NCI-H146 (cell line): Measurements from ENCODE around the gene USP36.
"Not testable (repeated sequence)": the region's sequence is repeated elsewhere in the genome, so short reads cannot be mapped to it uniquely, and the experiment has no call there.

Experiments
- DNase-seq: peaks from one replicate; lab custom pipeline; 2025; lab: John Stamatoyannopoulos, UW

Gene USP36

DNA sequence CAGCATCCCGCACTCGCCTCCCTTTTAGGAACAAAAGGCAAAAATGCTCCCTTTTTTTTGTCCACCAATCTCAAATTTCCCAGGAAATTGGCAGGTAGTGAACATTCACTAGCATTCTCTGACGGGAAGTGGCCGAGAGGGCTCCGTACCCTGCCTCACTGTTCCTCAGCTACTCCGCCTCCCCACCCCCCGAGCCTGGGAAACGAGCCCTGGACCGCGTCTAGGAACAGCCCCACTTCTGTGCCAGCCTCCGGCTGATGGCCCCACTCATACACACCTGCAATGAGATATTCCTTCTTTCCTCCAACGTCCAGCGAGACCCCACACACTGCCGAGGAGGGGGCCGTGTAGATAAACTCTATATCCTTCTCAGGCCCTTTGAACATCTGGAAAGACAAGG, 30.0 kb upstream of the USP36 start:
- no peak for DNase-seq

DNA sequence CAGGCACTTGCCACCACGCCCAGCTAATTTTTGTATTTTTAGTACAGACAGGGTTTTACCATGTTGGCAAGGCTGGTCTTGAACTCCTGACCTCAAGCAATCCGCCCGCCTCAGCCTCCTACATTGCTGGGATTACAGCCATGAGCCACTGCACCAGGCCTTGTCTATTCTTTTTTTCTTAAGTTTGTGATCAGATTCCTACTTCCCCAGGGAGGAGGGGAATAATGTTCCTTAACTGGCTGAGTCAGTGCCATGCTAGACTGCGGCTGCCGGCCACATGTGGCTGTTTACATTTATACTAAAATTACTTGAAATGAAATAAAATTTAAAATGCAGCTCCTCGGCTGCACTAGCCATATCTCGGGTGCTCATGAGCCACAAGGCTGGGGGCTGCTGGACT, 27.8 kb upstream of the USP36 start:
- DNase-seq, result no peak

DNA sequence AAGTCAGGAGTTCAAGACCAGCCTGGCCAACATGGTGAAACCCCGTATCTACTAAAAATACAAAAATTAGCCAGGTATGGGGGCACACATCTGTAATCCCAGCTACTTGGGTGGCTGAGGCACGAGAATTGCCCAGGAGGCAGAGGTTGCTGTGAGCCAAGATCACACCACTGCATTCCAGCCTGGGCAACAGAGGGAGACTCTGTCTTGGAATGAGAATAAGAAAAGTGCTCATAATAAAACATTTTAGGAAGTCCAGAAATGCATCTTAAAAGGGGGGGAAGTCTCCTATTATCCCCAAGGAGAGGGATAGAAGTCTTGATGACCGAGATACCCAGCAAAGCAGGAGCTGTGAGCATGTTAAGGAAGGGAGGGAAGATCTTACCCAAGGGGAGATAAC, 26.4 kb upstream of the USP36 start:
- DNase-seq, result not testable (repeated sequence)

DNA sequence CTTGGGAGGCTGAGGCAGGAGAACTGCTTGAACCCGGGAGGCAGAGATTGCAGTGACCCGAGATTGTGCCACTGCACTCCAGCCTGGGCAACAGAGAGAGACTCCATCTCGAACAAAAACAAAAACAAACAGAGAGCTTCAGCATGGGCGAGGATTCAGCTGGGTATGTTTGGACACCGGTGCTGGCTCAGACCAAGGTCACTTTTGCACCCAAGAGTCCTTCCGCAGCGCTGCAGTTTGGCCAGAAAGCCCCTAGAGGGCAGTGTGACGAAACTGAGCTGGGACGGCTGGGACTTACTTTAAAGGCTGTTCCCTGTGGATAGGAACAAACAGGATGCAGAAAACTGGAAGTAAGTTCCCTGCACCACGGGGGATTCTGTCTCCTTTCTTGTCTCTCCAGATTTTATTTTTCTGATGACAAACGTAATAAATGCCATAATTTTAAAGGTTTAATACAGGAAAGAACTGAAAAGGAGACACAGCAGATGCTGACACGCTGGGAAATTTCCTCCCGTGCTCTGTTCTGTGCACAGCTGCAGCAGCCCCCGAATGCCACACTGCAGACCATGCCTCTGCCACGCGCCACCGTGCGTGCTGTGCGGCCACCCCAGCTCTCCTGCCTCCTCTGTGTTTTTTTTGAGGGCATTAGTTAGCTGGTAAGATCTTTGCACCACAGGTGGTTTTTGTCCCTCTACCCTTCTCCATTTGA, 25.2 kb upstream of the USP36 start:
- DNase-seq, result peak; percentile 62

DNA sequence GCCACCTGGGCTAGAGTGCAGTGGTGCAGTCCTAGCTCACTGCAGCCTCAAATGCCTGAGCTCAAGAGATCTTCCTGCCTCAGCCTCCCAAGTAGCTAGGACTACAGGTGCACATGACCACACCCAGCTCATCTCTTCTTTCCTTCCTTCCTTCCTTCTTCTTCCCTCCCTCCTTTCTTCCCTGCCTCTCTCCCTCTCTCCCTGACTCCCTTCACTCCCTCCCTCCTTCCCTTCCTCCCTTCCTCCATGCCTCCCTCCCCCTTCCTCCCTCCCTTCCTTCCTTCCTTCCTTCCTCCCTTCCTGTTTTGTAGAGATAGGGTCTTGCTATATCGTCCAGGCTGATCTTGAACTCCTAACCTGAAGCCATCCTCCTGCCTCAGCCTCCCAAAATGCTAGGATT, 23.5 kb upstream of the USP36 start:
- no peak for DNase-seq

DNA sequence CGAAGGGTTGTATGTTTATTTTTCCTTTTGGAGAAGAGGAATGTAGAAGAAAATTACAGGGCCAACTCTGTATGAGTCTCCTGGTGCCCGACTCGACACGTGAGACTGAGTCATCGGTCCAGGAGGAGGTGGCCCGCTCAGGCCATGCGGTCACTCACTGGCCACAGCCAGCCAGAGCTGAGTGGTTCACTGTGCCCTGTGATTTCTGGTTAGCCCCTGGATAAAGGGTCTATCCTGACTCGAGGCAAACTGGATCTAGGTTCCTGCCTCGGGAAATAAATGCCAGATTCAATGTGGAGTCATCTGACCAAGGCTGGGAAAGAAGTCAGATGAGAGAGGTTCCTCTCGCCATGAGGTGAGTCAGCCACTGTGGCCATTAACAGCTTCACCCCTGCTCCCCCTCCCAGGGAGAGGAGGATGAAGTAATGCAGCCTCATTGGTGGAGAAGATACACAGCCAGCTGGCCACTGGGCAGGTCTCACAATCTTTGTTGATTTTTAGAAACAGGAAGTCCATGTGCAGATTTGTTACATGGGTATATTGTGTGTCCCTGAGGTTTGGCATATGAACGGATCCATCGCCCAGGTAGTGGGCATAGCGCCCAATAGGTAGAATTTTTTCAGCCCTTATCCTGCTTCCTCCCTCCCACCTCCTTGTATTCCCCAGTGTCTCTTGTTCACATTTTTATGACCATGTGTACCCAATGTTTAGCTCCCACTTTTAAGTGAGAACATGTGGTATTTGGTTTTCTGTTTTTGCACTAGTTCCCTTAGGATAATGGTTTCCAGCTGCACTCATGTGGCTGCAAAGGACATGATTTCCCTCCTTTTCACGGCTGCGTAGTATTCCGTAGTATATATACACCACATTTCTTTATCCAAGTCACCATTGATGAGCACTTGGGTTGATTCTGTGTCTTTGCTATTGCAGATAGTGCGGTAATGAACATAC, 21.7 kb upstream of the USP36 start:
- DNase-seq, result no peak

DNA sequence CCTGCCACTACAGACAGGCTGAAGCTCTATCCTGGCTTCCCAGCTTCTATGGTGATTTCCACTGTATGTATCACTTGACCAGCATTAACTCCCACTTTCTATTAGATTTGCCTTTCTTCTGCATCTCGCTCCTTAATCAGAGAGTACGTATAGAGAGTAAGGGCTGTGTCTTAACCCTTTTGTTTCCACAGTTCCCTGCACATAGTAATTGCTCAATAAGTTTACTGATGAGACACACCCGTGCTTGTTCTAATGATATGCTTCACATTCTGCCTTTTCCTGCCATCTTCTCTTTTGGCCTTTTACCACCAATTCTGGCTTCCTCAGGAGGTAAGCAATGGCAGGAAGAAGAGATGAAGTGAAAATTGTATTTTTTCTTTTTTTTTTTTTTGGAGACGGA, 20.6 kb upstream of the USP36 start:
- DNase-seq, result no peak

DNA sequence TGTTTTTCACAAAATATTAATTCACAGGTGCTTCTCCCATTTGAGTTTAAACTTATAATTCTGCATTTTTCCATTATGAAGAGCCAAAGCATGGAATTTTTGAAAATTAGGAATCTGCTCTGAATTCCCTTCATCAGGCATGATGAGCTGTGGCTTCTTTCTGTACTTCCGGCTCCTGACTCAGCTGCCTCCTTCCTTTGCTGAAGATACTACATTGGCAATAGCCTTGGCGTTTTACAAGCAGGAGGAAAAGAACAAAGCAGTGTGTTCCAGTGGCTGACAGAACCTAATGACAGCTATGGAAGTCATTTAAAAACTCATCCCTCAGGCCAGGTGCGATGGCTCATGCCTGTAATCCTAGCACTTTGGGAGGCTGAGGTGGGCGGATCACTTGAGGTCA, 18.4 kb upstream of the USP36 start:
- no peak for DNase-seq

DNA sequence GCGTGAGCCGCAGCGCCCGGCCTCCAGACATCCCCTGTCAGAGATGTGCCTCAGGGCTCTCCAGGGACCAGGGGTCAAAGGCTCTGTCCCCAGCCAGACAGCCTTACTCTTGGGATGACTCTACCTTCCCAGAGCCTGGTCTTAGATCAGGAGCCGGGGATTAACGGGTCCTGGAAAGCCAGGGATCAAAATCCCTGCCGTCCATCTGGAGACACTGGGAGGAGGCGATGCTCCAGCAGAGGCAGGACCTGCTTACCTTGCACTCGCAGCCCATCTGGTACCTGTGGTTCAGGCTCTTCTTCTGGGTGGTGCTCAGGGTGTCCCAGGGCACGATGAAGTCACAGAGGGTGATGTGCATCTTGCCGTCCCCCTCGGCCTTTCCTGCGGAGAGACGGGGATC, 16.7 kb upstream of the USP36 start:
- no peak for DNase-seq

DNA sequence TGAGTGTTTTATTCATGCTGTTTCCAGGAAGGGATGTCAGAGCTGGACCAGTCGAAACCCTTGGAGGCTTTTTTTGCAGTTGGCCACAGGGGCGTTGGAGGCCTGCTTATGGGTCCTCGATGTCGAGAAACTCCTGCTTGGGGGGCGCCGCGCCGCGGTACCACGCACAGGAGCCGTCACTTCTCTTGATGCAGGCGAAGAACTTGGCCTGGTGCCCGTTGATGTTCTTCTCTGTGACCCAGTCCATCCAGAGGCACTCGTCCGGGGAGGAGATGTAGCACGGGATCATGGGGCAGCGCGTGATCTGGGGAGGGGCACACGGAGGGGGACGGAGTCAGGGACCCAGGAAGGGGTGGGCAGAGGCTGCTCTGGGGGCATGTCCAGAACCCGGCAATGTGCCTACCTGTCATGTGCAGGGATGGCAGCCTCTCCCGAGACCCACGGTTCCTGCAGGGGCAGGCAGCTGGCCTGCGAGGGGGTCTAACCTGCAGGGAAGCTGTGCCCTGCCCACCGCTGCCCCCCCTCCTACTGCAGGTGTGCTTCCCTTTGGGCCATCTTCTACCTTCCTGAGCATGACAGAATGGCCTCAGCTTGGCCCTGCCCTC, 15.0 kb upstream of the USP36 start:
- DNase-seq, result no peak

DNA sequence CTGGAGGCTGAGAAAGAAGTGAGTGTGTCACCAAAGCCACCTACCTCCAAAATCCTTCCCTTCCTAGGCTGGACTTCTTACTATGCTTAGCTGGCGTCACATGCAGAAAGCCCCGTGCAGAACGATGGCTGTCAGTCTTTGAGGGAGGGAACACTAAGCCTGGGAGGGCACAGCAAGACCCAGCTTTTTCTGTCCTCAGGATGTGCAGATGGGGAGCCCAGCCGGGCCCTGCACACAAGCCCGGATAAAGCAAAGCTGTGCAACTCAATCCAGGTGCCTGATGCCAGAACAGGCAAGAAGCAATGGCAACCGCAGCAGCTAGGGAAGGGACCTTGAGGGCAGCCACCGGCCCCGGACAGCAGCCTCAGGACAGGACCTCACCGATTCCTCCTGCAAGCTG, 13.9 kb upstream of the USP36 start:
- DNase-seq, result no peak

DNA sequence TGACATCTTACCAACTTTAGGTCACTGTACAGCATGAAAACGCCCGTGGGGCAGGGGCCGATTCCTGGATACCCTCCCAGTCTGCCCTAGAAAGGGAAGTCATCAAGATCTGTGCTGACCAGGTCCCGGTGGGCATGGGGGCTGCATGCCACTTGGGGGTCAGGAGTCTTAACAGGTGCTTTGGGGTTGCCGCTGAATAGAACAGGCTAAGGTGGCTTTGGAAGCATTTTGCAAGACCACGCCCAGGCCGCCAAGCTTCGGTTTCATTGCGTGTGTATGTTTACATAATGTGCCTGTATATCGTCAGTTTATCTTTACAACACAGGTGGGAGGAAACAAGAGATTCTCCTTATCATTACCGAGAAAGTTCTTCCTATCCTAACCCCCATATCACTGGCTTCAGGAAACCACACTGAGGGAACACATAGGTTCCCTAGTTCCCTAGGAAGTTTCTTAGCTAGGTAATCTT, 13.3 kb upstream of the USP36 start:
- DNase-seq, result no peak

DNA sequence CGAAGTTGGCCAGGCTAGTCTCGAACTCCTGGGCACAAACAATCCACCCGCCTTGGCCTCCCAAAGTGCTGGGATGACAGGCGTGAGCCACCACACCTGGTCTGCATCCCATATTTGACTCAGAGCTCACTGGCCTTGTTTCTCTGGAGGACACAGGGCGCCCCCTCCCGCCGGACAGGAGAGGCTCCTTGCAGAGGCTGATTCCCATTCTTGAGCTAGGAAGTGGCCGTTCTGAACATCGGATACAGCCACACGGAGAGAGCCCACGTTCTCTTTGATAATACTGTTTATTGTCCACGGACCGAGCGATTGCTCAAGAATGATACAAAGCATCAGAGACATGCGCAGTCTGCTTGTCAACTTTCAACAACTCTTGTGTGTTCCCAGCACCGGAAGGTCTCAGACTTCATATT, 12.1 kb upstream of the USP36 start:
- no peak for DNase-seq

DNA sequence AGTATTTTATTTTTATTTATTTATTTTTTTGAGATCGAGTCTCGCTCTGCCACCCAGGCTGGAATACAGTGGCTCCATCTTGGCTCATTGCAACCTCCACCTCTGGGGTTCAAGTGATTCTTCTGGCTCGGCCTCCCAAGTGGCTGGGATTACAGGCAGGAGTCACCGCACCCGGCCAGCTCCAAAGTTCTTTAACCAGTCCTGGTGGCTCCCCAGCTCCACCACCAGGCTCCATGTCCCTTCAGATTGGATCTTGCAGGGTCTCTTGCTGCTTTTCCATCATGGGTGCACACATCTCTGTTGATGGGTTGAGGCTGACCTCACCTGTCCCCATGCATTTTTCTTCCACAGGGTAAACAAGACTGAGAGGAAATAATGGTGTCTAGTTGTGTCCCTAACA, 8.4 kb upstream of the USP36 start:
- DNase-seq, result no peak

DNA sequence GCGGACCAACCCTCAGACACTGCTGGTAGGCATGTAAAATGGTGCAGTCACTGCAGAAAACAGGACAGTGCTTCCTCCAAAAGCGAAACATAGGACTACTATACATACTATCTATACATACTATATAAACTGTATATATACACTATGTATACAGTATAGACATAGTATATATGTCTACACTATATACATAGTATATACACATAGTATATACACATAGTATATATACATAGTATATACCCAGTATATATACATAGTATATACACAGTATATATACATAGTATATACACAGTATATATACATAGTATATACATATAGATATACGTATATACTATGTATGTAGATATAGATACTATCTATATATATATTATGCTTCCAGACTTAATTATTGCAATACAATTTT, 6.4 kb upstream of the USP36 start:
- no peak for DNase-seq

DNA sequence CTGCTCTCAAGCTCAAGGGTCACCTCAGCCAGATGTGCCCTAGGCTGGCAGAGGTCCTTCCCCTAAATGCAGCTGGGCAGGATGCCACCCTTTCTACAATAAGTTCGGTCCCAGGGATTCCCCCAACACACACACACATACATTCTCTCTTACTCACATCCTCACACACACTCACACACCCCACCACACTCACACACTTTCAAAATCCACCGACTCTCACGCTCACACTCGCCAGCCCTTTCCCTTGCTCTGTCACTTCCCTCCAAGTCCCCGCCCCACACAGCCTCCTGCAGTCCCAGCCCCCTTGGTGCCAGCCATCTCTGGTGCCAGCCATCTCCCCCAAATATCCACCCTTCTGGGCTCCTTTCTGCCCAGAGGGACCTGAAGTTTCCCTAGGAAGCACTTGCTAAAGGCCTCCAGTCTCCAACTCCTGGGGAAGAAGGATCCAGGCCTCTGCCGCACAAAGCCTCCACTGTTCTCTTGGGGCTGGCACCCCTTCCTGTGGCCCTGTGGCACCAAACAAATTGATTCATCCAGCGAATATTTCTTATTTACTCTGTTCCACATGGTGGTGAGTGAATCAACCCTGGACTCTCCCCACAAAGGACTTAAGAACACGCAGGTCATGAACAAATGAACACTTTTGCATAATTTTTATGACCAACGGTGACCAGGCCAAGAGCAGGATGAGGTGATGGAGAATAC, 3.8 kb upstream of the USP36 start:
- no peak for DNase-seq

DNA sequence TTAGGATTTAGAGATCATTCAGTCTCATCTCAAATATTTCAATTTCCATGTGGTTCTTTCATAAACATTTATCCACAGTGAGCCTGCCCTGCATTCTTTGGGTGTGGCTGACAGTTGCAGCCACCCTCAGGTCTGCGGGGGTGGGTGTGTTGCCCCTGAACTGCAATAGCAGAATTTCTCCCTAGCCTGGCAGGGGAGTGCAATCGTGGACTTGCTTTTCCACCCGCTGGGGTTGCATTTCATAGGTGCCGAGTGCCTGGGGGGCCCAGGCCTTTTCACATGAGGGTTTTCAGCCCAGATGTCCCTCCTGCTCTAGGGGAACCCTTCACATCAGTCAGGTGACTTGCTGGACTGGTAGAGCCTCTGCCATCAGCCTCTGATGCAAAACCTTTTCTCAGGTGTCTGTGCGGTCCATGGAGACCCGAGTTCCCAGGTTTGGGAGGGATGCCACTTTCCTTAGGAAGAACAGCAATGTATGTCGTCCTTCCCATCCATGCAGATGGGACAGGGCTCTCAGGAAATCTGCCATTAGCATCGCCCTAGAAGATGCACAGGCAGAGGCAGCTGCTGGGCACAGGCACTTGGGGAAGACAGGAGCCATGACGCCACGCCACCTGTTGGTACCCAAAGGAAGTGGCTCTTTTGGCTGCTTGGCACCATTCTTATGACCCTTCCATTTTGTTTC, 2.4 kb upstream of the USP36 start:
- peak; percentile 67 for DNase-seq

DNA sequence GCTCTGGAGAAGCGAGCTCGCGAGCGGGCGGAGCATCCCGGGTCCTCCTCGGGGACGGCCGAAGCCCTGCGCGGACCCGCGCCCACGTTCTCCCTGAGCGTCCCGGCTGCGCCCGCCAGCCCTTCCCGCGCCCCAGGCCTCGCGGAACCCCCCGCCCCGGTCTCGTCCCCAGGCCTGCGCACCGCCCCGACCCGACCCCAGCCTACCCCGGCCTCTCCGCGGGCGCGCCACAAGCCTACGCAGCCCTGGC, 159 bp downstream of the USP36 start:
- DNase-seq, result no peak

DNA sequence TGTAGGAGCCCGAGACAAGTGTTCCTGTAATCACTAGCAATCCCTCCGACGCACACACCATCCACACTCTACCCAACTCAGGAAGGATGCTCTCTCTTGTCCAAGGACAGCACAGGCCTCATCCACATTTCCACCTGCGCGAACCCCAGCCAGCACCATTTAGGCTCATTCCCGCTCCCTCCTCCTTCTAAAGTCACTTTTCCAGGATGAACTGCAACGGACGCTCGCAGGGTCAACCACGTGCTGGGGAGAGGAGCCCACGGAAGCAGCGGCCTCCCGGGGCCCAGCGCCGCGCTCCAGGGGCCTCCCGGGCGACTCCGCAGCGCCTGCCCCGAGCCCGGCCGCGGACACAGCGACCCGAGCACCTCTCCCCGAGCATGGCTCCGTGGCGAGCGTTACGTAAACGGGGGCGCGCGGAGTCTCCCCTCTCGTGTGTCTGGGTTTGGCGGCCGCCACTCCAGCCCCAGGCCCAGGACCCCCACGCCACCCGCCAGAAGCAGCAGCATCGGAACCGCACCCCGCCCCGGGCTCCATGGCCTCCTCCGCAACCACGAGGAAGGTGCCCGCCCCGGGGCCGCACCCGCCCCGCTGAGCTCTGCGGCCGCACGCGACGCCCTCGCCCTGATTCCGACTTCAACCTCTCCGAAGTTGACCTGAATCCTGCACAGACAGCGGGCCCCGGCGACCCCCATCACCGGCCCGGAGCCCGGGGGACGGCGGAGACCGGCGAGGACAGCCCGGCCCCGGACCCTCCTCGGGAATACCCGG, 668 bp downstream of the USP36 start:
- DNase-seq, result peak; percentile 51

DNA sequence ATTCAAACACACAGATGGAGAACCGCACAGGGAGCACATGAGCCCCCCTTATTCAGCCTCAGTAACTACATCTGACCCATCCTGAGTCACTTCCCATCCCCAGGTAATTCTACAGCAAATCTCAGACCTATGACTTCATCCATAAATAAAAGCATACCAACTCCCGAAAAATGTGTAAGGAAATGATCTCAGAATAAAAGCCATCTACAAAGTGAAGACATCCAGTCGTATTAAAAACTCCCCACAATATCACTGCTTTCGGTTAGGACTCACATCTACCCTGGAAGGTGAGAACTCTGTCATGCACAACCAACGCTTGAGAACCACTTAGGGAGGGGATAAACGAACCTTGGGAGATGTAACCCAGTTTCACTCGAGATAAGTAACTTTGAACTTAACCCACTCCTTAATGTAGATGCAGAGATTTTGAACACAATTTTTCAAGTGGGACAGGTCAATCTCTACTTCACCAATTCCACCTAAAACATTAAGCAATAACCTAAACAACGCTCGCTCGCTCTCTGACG, 1.3 kb downstream of the USP36 start:
- no peak for DNase-seq

DNA sequence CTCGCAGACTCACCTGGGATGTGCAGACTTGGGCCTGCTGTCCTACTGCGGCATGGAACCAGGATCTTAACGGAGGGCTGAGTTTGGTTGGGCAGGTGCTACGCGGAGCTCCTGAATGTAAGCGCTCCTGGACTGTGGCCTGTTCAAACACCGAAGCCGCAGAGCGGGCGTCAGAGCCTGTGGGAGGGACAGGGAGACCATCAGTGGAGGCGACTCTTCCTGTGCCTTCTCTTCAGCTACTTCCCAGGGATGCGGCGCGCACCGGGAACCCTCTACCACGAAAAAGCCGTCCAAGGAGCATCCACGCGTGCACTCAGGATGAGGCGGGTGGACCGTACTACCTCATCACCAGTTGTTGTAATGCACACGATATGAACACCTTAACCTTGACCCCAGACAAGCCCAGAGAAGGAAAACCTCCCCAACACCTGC, 2.0 kb downstream of the USP36 start:
- DNase-seq, result peak; percentile 19
